GM12878 (cell line): ENCODE results near the gene HNRNPM. TPM values are rescaled to one million over a fixed set of nuclear protein-coding genes. Genes with fewer than 3 reads are reported as not detected.
A peak's percentile ranks its signal among the peaks of the same experiment; 100 is the strongest.

Source experiments
- ATAC-seq: fragments of 200-7000 bp; cut with Tn5 transposase; 3 replicates; pipeline ENCODE4 v1.9.1; 2020; ENCODE audit warnings: mild to moderate bottlenecking, moderate library complexity
- BruUV-seq: library from RNA; stranded (reverse); fragments of 400-500 nt; replicated peaks from 2 replicates; lab custom pipeline; 2021; lab: Mats Ljungman, UMichigan
- CTCF ChIA-PET: fragments of 300-600 bp; sonication (Branson Sonifier 250); formaldehyde crosslinking; extraction: SDS; loops from one replicate; lab custom pipeline; 2021; ENCODE audit warnings: inconsistent platforms; lab: Yijun Ruan, JAX
- POLR2A ChIA-PET: fragments of 350-600 bp; formaldehyde crosslinking; extraction: SDS; loops from one replicate; lab custom pipeline; 2021; ENCODE audit warnings: inconsistent platforms; lab: Charles Lee
- RAD21 ChIA-PET: fragments of 300-600 bp; sonication (Branson Sonifier 250); formaldehyde crosslinking; loops from one replicate; lab custom pipeline; 2023; ENCODE audit warnings: antibody characterized with exemption; ENCODE audit not compliant: unreplicated experiment; lab: Charles Lee
- SMC1A ChIA-PET: fragments of 300-600 bp; sonication (Branson Sonifier 250); formaldehyde crosslinking; loops from one replicate; lab custom pipeline; 2023; ENCODE audit not compliant: unreplicated experiment, uncharacterized antibody; lab: Charles Lee
- DNase-seq: peaks from one replicate; pipeline ENCODE4 v3.0.0-alpha.2; 2011; ENCODE audit warnings: low read depth, low spot score
- FAIRE-seq: peaks from 3 replicates; lab custom pipeline; 2011; peaks lifted over from hg19 to GRCh38; lab: Jason Lieb, UNC
- H2AFZ ChIP-seq: 2 replicates; pipeline ENCODE4 v1.6.0; 2011; ENCODE audit warnings: low read depth, low read length, control low read depth; ENCODE audit not compliant: control insufficient read depth
- H3K27ac ChIP-seq: 2 replicates; pipeline ENCODE4 v1.5.1; 2011; ENCODE audit warnings: control low read depth; ENCODE audit not compliant: control insufficient read depth, insufficient read depth
- H3K27me3 ChIP-seq, 2 experiments: replicated peaks in 1 of 2; 2 replicates each; pipeline versions ENCODE4 v1.6.0 to v1.6.1; 2011; ENCODE audit warnings: low read length in 1 of 2; ENCODE audit not compliant: control insufficient read depth in 2 of 2, insufficient read depth in 2 of 2
- H3K36me3 ChIP-seq, 2 experiments: 2 replicates each; pipeline ENCODE4 v1.5.1; 2011; ENCODE audit warnings: low read length in 1 of 2; ENCODE audit not compliant: control insufficient read depth in 2 of 2, insufficient read depth in 2 of 2
- H3K4me1 ChIP-seq: 2 replicates; pipeline ENCODE4 v1.6.1; 2011; ENCODE audit warnings: mild to moderate bottlenecking, low read length, moderate library complexity, mixed read lengths; ENCODE audit not compliant: control insufficient read depth, insufficient read depth
- H3K4me2 ChIP-seq: 2 replicates; pipeline ENCODE4 v1.6.0; 2011; ENCODE audit warnings: control low read depth; ENCODE audit not compliant: control insufficient read depth, insufficient read depth
- H3K4me3 ChIP-seq: fragments of 200-600 bp; sonication (generic); 2 replicates; pipeline ENCODE4 v1.5.1; 2016
- H3K79me2 ChIP-seq: 2 replicates; pipeline ENCODE4 v1.6.0; 2011; ENCODE audit warnings: low read length; ENCODE audit not compliant: control insufficient read depth, insufficient read depth
- H3K9ac ChIP-seq: 2 replicates; pipeline ENCODE4 v1.8.0; 2011; ENCODE audit warnings: low read length, control low read depth, mixed read lengths; ENCODE audit not compliant: control insufficient read depth, insufficient read depth
- H3K9me3 ChIP-seq: replicated peaks from 3 replicates; pipeline ENCODE4 v1.5.1; 2011; ENCODE audit warnings: mild to moderate bottlenecking, low read length; ENCODE audit not compliant: control insufficient read depth, insufficient read depth
- H4K20me1 ChIP-seq: 2 replicates; pipeline ENCODE4 v1.6.0; 2011; ENCODE audit not compliant: control insufficient read depth, insufficient read depth
- ATF7 ChIP-seq: fragments of 450-650 bp; IDR thresholded peaks from 2 replicates; pipeline ENCODE4 v1.6.1; 2016; ENCODE audit warnings: low read depth, mild to moderate bottlenecking
- EP300 ChIP-seq, 2 experiments: fragments of 150-350 bp in 1 of 2; IDR thresholded peaks; 2 replicates each; pipeline ENCODE4 v1.6.1; 2011 to 2012; ENCODE audit warnings: low read depth in 2 of 2, low read length in 2 of 2, borderline replicate concordance in 1 of 2, improper control_type of control experiment in 1 of 2, inconsistent platforms in 1 of 2; ENCODE audit not compliant: control insufficient read depth in 1 of 2
- KDM1A ChIP-seq: fragments of 200-600 bp; sonication (generic); IDR thresholded peaks from 2 replicates; pipeline ENCODE4 v1.6.1; 2016; ENCODE audit warnings: borderline replicate concordance
- SKIL ChIP-seq: fragments of 450-650 bp; IDR thresholded peaks from 2 replicates; pipeline ENCODE4 v1.6.1; 2017; ENCODE audit warnings: mild to moderate bottlenecking, low read depth, inconsistent platforms; ENCODE audit not compliant: poor library complexity, severe bottlenecking
- ZBTB33 ChIP-seq: fragments of 450-650 bp; IDR thresholded peaks from 2 replicates; pipeline ENCODE4 v1.6.1; 2017; ENCODE audit warnings: mild to moderate bottlenecking
- ZNF207 ChIP-seq: fragments of 450-650 bp; IDR thresholded peaks from 2 replicates; pipeline ENCODE4 v1.6.1; 2014; ENCODE audit warnings: antibody characterized with exemption, mild to moderate bottlenecking, borderline replicate concordance
- ZNF622 ChIP-seq: fragments of 450-650 bp; IDR thresholded peaks from 2 replicates; pipeline ENCODE4 v1.6.1; 2017; ENCODE audit warnings: mild to moderate bottlenecking, inconsistent platforms
- WGBS: methylation state at CpG from one replicate; pipeline ENCODE4 v1.1.6; 2016; ENCODE audit warnings: low lambda C conversion rate; ENCODE audit not compliant: insufficient replicate concordance, insufficient coverage; ENCODE audit errors: missing lambda C conversion rate; 5-methylcytosine and 5-hydroxymethylcytosine counted together
- in situ Hi-C: fragments of 300-500 bp; cut with MboI; formaldehyde crosslinking; loops from 9 replicates; pipeline ENCODE4 v1.14.3; 2018; ENCODE audit warnings: mixed read lengths
- intact Hi-C: fragments of 100-400 bp; cut with micrococcal nuclease; formaldehyde crosslinking; loops from one replicate; pipeline ENCODE4 v1.14.2; 2022; ENCODE audit not compliant: unreplicated experiment
- polyA plus RNA-seq, 11 experiments: library from polyadenylated mRNA; depleted of rRNA in 4 of 11; unstranded in 6 of 11; stranded (reverse) in 5 of 11; fragments of >200 nt; fragmentation: Nextera tagmentation in 4 of 11; fragmentation: Illumina TruSeq in 1 of 11; extraction: Ambion mirVana in 4 of 11; extraction: Trizol in 1 of 11; gene quantifications; 1 replicate in 1 of 11; 2 replicates in 10 of 11; pipeline versions ENCODE4 v1.2.1 to v1.2.3, GENCODE V29; 2011 to 2016; ENCODE audit warnings: inconsistent platforms in 2 of 11, missing spikeins in 2 of 11, low read depth in 1 of 11
- total RNA-seq, 4 experiments: library from RNA; depleted of rRNA in 3 of 4; stranded (reverse); fragments of >200 nt in 3 of 4; fragmentation: Illumina TruSeq in 1 of 4; extraction: Trizol in 1 of 4; gene quantifications; 2 replicates each; pipeline versions ENCODE4 v1.2.1 to v1.2.3, GENCODE V29; 2013 to 2021

HNRNPM gene
- total and polyA plus RNA-seq, 10 of the 15 experiments (the other 5 are each of a cell fraction or from before 2014, with no cell fraction given): 14.3 to 415 (median 198) TPM

- peaks cover 31% of the 10 kb centered on the region for H4K20me1 ChIP-seq
- no peak overlapping the region for H2AFZ ChIP-seq
- no peak for DNase-seq
- SMC1A ChIA-PET: no interaction called here
- WGBS: 71% methylated on average over 6 of the region's 6 CpGs
- no peak overlapping the region for H3K27ac ChIP-seq
- no peak for FAIRE-seq
- H3K4me1 ChIP-seq: peaks cover 16% of the 10 kb centered on the region
- no peak overlapping the region for H3K9ac ChIP-seq
- no TSS peak for BruUV-seq
- TF ChIP-seq EP300 (IDR thresholded peaks at IDR 0.05; ENCODE audit: borderline replicate concordance in 1 of 2, control insufficient read depth in 1 of 2, low read depth in 2 of 2, low read length in 2 of 2): no peak
- TF ChIP-seq SKIL: no peak
- TF ChIP-seq KDM1A: no peak
- no peak for TF ChIP-seq ZNF622
- TF ChIP-seq ATF7: no peak
- no peak for TF ChIP-seq ZNF207
- TF ChIP-seq ZBTB33: no peak
- TF ChIP-seq, all 136 proteins: peak for 0
- ChIA-PET POLR2A (interaction anchor here (0.5 to 0.6 kb wide), 2 partner anchors 28 to 41 kb away, joined by 6 to 8 read pairs; no protein-coding TSS in a partner anchor), CTCF (interaction anchor here (0.6 kb wide), 1 partner anchor 13 kb away, joined by 3 read pairs; no protein-coding TSS in a partner anchor), RAD21 (no interaction called here)
- Histone ChIP-seq H3K9me3 (no peaks in the 10 kb centered on the region), H3K27me3 (no peaks in the 10 kb centered on the region), H3K79me2 (peaks cover 94% of the 10 kb centered on the region), H3K36me3 (peaks cover 9 to 20% of the 10 kb centered on the region in 2 experiments; a peak in 3 of 4 replicates), H3K4me3 (no peak overlapping the region), H3K4me2 (peak overlapping the region; percentile 56)
- in situ Hi-C loops: no loop called here
- intact Hi-C loops: no loop called here
- ATAC-seq: no peak
Measured at GRCh38 chr19:8451377-8451776, 6.6 kb downstream of the HNRNPM start.
